Stimulated activated CD8-positive, alpha-beta memory T cell treated with anti-CD3 and anti-CD28 coated beads, Interleukin-7, amount 100 ng/mL, for 1 hour (primary cell): ENCODE measurements around the gene LAMA5.

Experiments used
- DNase-seq, 2 donors: peaks; one replicate each; pipeline ENCODE4 v3.0.0-alpha.2; 2020; ENCODE audit warnings: low read depth in 2 of 2

LAMA5 gene, protein sequence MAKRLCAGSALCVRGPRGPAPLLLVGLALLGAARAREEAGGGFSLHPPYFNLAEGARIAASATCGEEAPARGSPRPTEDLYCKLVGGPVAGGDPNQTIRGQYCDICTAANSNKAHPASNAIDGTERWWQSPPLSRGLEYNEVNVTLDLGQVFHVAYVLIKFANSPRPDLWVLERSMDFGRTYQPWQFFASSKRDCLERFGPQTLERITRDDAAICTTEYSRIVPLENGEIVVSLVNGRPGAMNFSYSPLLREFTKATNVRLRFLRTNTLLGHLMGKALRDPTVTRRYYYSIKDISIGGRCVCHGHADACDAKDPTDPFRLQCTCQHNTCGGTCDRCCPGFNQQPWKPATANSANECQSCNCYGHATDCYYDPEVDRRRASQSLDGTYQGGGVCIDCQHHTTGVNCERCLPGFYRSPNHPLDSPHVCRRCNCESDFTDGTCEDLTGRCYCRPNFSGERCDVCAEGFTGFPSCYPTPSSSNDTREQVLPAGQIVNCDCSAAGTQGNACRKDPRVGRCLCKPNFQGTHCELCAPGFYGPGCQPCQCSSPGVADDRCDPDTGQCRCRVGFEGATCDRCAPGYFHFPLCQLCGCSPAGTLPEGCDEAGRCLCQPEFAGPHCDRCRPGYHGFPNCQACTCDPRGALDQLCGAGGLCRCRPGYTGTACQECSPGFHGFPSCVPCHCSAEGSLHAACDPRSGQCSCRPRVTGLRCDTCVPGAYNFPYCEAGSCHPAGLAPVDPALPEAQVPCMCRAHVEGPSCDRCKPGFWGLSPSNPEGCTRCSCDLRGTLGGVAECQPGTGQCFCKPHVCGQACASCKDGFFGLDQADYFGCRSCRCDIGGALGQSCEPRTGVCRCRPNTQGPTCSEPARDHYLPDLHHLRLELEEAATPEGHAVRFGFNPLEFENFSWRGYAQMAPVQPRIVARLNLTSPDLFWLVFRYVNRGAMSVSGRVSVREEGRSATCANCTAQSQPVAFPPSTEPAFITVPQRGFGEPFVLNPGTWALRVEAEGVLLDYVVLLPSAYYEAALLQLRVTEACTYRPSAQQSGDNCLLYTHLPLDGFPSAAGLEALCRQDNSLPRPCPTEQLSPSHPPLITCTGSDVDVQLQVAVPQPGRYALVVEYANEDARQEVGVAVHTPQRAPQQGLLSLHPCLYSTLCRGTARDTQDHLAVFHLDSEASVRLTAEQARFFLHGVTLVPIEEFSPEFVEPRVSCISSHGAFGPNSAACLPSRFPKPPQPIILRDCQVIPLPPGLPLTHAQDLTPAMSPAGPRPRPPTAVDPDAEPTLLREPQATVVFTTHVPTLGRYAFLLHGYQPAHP (N-terminal part only)

DNA sequence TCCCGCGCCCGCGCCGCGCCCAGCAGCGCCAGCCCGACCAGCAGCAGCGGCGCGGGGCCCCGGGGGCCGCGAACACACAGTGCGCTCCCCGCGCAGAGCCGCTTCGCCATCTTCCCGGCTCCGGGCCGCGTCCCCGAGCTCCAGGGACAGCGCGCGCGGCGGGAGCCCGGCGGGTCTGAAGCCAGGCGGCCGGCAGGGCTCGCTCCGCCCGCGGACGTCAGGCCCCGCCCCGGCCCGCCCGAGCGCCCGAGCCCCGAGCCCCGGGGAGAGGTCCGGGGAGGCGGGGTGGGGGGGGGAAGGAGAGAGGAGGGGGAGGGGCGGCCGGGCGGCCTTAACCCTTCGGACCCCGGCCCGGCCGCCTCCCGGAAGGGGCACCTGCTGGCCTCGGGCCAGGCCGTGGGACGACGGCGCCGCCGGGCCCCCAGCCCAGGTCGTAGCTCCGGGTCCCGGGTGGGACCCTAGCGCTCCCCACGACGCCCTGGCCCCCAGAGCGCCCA lies at the start of gene LAMA5:
TSS of gene LAMA5 (minus strand) at position 177 of the 497 bp plus-strand sequence. CDS start at position 110, 67 bp downstream.
- no peak for DNase-seq

DNA sequence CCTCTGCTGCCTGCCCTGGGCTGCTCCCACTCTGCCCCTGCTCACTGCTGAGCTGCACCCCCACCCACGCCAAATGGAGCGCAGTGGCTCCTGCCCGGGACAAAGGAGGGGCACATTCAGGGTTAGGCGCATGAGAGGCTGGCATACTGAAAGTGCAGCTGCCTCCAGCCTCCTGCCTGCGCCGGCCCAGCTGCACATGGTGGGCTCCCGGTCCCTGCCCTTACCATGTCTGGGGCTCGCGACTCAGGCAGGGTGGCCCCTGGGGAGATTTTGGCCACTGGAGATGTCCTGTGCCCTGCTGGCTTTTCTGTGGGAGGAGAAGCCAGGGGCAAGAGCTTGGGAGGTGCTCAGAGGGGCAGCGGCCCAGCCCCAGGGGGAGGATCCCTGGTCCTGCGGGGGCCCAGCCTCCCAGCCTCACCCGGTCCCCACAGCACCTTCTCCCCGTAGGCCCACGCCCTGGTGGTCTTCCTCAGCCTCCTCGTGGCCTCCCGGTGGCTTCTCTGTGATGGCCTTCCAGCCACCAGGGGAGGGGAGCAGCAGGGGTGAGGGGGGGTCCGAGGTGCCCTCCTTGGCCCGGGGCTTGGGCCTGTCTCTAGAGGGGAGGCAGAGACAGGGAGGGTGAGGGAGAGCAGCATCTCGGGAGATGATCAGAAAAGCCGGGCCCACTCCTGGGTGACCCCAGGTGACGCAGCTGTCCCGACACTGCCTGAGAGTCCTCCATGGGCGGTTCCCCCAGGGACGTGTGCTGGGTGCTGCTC lies 48.4 kb upstream of the LAMA5 start:
- DNase-seq: no peak

- no peak for DNase-seq
Observed at GRCh38 chr20:62413896-62414481, 46.9 kb upstream of the LAMA5 start.

GRCh38 chr20:62413025-62413570 lies 46.0 kb upstream of the LAMA5 start:
- DNase-seq: no peak

GRCh38 chr20:62412194-62413024 lies 45.3 kb upstream of the LAMA5 start:
- DNase-seq: no peak

- no peak for DNase-seq
Observed at GRCh38 chr20:62411479-62412193, 44.5 kb upstream of the LAMA5 start.

DNA sequence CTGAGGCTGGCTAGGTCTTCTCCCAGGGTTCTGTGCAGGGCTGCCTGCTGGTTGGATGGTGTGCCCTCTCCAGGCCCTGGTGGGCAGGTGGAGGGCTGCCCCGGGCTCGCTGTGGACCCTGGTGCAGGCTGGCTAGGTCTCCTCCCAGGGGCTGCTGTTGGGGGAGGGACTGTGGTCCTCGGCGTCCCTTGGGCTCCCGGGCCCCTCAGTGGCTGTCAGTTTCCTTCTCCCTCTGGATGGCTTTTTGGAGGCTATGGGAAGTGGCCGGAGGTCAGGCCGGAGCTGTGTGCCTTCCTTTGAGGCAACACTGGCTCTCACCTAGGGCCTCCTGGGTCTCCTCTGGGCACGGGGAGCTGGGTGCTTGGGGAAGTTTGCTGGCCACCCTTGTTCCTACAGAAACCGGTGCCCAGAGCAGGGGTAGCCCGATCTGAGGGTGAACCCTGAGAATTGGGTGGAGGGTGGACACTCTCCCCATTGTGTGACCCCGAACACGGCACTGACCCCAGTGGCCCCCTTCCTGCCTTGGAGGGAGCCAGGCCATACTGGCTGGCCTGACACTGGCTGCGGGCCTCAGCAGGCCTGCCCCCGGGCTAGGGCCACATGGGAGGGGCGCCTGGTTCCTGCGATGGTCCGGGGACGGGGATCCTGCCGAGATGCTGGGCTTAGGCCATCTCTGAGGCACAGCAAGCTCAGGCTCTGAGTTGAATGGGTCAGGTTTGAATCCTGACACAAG lies 43.8 kb upstream of the LAMA5 start:
- no peak for DNase-seq

- no peak for DNase-seq
Observed at GRCh38 chr20:62409931-62410745, 43.0 kb upstream of the LAMA5 start.

- DNase-seq: no peak
Observed at GRCh38 chr20:62409086-62409853, 42.2 kb upstream of the LAMA5 start.

- no peak for DNase-seq
Observed at GRCh38 chr20:62408640-62409039, 41.5 kb upstream of the LAMA5 start.

DNA sequence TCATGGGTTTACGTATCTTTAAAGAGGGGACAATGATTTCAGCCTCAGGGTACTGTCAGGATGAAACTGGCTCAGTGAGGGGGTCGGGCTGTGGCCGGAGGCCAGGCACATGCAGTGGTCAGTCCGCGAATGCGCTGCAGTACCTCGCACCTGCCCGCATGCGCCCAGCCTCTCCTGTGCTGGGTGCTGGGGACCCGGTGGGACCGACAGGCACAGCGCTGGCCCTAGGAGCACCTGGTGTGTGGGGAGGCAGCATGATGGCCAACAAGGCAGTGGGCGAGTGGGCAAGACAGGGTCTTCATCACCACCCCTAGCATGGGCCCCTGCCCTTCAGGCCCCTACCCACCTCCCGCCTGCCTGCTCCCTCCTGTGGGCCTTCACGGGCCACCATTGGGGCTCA lies 40.9 kb upstream of the LAMA5 start:
- DNase-seq: no peak

DNA sequence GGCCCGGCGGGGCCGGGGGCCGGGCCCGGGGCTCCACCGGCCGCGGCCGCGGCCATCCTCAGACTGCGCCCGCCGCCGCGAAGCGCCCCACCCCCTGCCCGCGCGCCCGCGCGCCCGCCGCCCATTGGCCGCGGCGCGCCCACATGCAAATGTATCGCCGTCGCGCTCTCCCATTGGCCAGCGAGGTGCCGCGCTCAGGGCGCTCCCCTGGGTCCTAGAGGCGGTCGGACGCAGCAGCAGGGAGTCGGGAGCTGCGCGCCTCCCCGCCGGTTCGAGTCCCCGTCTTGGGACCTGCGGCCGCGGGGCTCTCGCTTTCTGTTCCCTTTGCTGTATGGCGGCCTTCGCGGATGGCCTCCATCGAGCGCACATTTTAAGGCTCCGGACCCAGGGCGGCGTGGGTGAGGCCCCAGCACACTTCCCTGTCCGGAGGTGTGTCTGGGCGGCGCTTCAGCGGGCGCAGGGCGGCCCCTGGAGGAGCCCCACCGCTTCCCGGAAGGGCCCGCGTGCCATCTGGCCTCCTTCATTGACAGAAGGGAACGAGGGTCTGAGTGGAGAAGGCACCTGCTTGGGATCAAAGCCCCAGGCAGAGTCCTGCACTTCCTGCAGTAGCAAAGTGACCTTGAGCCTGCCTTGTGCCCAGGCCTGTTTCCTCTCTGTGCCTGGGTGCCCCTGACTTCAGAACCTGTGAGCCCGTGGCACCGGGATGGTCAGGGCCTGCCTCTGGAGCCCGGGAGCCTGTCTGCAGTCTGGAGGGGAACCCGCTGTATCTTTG lies 40.3 kb upstream of the LAMA5 start, which contains the start of gene CABLES2:
TSS of gene CABLES2 (minus strand) at position 65 of the 772 bp plus-strand sequence. CDS start at position 56, 9 bp downstream.
- peak; percentile 79 to 80 for DNase-seq

DNA sequence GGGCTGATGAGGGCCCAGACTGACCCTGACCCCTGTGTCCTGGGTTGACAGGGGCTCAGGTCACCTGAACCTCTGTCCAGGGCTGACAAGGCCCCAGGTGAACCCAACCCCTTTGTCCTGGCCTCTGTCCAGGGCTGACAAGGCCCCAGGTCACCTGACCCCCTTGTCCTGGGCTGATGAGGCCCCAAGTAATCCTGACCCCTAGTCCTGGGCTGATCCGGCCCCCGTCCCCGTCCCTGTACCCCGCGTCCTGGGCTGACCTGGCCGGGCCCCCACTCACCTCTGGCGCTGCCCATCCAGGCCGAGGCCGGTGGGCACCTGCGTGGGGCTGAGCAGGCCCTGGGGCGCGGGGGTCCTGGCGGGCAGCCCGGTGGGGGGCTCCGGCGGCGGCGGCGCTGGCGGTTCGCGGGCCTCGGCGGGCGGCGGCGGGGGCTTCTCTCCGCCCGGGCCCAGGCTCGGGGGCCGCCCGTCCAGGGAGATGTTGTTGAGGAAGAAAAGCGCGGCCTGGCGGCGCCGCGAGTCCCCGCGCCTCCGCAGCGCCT lies 39.6 kb upstream of the LAMA5 start:
- no peak for DNase-seq

- DNase-seq: no peak
Observed at GRCh38 chr20:62405981-62406513, 38.9 kb upstream of the LAMA5 start.
